K562 (cell line): Measurements from ENCODE around the gene PVALEF.

Source experiments
- CTCF ChIP-seq, 3 experiments: IDR thresholded peaks in 2 of 3; conservative IDR thresholded peaks in 1 of 3; 2 replicates each; pipeline ENCODE4 v1.5.1; 2011 to 2012; ENCODE audit warnings: low read length in 3 of 3, mild to moderate bottlenecking in 3 of 3, control low read depth in 2 of 3, improper control_type of control experiment in 1 of 3, inconsistent platforms in 1 of 3, low read depth in 1 of 3, mixed read lengths in 1 of 3, moderate library complexity in 1 of 3; ENCODE audit not compliant: insufficient read depth in 2 of 3
- EHMT2 ChIP-seq: fragments of 450-650 bp; IDR thresholded peaks from 2 replicates; pipeline ENCODE4 v1.6.1; 2018; ENCODE audit warnings: antibody characterized with exemption
- EP300 ChIP-seq: IDR thresholded peaks from 2 replicates; pipeline ENCODE4 v1.6.1; 2012; ENCODE audit warnings: low read length, improper control_type of control experiment
- EZH2 ChIP-seq: IDR thresholded peaks from 2 replicates; pipeline ENCODE4 v1.6.1; 2012; ENCODE audit warnings: low read depth, mild to moderate bottlenecking, inconsistent platforms, low read length, borderline replicate concordance
- FOXM1 ChIP-seq, 2 experiments: fragments of 450-650 bp in 1 of 2; sonication (generic) in 1 of 2; formaldehyde crosslinking in 1 of 2; IDR thresholded peaks; 2 replicates each; pipeline versions ENCODE4 v1.6.1 to v1.9.0; 2017 to 2022; ENCODE audit warnings: low read depth in 2 of 2, mild to moderate bottlenecking in 2 of 2, missing genetic modification reagents in 1 of 2, moderate library complexity in 1 of 2
- GABPA ChIP-seq: fragments of 200-800 bp; sonication (Bioruptor generic); conservative IDR thresholded peaks from 2 replicates; pipeline ENCODE4 v1.6.1; 2016; ENCODE audit warnings: low read depth, missing genetic modification characterization, missing compliant biosample characterization
- HDGF ChIP-seq: fragments of 450-650 bp; IDR thresholded peaks from 2 replicates; pipeline ENCODE4 v1.6.1; 2016
- MYNN ChIP-seq, 2 experiments: sonication (generic); formaldehyde crosslinking in 1 of 2; IDR thresholded peaks; 2 replicates each; pipeline versions ENCODE4 v1.5.0 to v1.6.1; 2016 to 2020; ENCODE audit warnings: antibody characterized with exemption in 1 of 2, missing genetic modification reagents in 1 of 2
- POLR2A ChIP-seq: fragments of 450-650 bp; conservative IDR thresholded peaks from 2 replicates; pipeline ENCODE4 v1.6.1; 2016
- SMARCA4 ChIP-seq: fragments of 450-650 bp; IDR thresholded peaks from 2 replicates; pipeline ENCODE4 v1.6.1; 2016
- TAF1 ChIP-seq: IDR thresholded peaks from 2 replicates; pipeline ENCODE4 v1.6.1; 2011; ENCODE audit warnings: mild to moderate bottlenecking, low read length, moderate library complexity; ENCODE audit not compliant: insufficient read depth, control insufficient read depth, severe bottlenecking; ENCODE audit errors: extremely low read depth
- TF ChIP-seq, protein P1 (sequence below), 2 experiments: IDR thresholded peaks; 2 replicates each; pipeline ENCODE4 v1.6.1; 2012; ENCODE audit warnings: improper control_type of control experiment in 2 of 2, low read depth in 2 of 2, low read length in 2 of 2, borderline replicate concordance in 1 of 2

DNA sequence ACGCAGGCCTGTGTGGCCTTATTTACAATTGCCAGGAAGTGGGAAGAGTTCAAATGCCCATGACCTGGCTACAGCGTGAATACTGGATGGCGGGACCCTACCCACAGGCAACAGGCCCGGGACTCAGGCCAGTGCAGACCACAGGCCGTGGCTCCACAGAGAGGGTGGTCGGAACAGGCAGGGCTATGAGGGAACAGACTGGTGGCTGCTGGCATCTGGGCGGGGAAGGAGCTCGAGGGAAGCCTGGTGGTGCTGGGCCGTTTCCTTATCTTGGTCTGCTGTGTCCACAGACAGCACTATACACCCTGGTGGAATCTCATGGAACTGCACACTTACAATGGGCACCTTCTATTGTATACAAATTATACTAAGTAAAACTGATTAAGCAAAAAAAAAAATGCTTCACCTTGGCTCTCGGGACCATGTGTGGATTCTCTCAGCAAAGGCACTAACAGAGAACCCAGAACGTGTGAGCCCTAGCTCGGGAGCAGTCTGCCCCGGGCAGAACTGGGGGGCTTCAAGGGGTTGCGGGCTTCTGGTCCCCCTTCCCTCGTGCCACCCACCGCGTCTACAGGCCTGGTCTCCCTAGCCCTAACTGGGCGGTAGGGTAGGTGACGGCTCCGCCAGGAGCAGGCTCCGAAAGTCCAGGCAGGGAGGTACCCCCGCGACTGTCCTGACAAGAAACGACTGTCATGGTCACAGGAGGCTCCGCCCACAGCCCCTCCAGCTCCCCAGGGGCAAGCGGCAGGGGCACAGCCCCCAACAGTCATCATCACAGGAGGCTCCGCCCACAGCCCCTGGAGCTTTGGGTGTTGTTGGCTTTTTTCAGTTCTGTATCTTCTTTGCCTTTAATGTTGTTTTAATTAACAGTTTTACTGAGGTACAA, 35.6 kb downstream of the PVALEF start:
- no peak for TF ChIP-seq SMARCA4
- TF ChIP-seq TAF1 = no peak
- TF ChIP-seq HDGF = no peak
- TF ChIP-seq, protein P1, sequence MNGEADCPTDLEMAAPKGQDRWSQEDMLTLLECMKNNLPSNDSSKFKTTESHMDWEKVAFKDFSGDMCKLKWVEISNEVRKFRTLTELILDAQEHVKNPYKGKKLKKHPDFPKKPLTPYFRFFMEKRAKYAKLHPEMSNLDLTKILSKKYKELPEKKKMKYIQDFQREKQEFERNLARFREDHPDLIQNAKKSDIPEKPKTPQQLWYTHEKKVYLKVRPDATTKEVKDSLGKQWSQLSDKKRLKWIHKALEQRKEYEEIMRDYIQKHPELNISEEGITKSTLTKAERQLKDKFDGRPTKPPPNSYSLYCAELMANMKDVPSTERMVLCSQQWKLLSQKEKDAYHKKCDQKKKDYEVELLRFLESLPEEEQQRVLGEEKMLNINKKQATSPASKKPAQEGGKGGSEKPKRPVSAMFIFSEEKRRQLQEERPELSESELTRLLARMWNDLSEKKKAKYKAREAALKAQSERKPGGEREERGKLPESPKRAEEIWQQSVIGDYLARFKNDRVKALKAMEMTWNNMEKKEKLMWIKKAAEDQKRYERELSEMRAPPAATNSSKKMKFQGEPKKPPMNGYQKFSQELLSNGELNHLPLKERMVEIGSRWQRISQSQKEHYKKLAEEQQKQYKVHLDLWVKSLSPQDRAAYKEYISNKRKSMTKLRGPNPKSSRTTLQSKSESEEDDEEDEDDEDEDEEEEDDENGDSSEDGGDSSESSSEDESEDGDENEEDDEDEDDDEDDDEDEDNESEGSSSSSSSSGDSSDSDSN (IDR thresholded peaks at IDR 0.05; ENCODE audit: borderline replicate concordance in 1 of 2, low read depth in 2 of 2, low read length in 2 of 2) = no peak
- TF ChIP-seq MYNN (IDR thresholded peaks at IDR 0.05) = no peak
- no peak for TF ChIP-seq MYNN (CRISPR knock-in tag; IDR thresholded peaks at IDR 0.05)
- TF ChIP-seq CTCF (IDR thresholded peaks at IDR 0.05 in 2 of 3, conservative IDR thresholded peaks at IDR 0.05 in 1 of 3; ENCODE audit: insufficient read depth in 2 of 3, low read depth in 1 of 3, low read length in 3 of 3) = peak; percentile 73 to 81 (median 78)
- TF ChIP-seq EZH2 = no peak
- TF ChIP-seq EHMT2 = no peak
- no peak for TF ChIP-seq FOXM1 (IDR thresholded peaks at IDR 0.05; ENCODE audit: low read depth)
- TF ChIP-seq FOXM1 (CRISPR knock-in tag; IDR thresholded peaks at IDR 0.05; ENCODE audit: low read depth) = no peak
- TF ChIP-seq EP300 = no peak
- no peak for TF ChIP-seq GABPA (tag)
- TF ChIP-seq POLR2A = no peak
